IMR-90 (cell line): ENCODE results near the gene PCDHGB7. TPM values are rescaled to one million over a fixed set of nuclear protein-coding genes. Genes with fewer than 3 reads are reported as not detected.
"Not testable (repeated sequence)": the region's sequence is repeated elsewhere in the genome, so short reads cannot be mapped to it uniquely, and the experiment has no call there.

Experiments
- ATAC-seq: fragments of 200-7000 bp; cut with Tn5 transposase; 2 replicates; pipeline ENCODE4 v1.9.1; 2020; ENCODE audit warnings: low read depth, mild to moderate bottlenecking, moderate library complexity
- BruUV-seq: library from RNA; stranded (reverse); fragments of 400-500 nt; replicated peaks from 2 replicates; lab custom pipeline; 2021; lab: Mats Ljungman, UMichigan
- CTCF ChIA-PET: fragments of 300-600 bp; formaldehyde crosslinking; extraction: SDS; loops from one replicate; lab custom pipeline; 2021; ENCODE audit warnings: antibody characterized with exemption; lab: Yijun Ruan, JAX
- POLR2A ChIA-PET: fragments of 300-600 bp; sonication (Branson Sonifier 250); formaldehyde crosslinking; loops from one replicate; lab custom pipeline; 2022; ENCODE audit warnings: antibody characterized with exemption; ENCODE audit not compliant: unreplicated experiment; lab: Charles Lee
- DNase-seq: peaks from one replicate; pipeline ENCODE4 v3.0.0; 2013
- H2AFZ ChIP-seq: replicated peaks from 2 replicates; pipeline ENCODE3; 2013; ENCODE audit warnings: low read length, mild to moderate bottlenecking; ENCODE audit not compliant: poor library complexity
- H2AK5ac ChIP-seq: 2 replicates; pipeline ENCODE4 v1.6.1; 2013; ENCODE audit warnings: low read depth, low read length, inconsistent platforms
- H2AK9ac ChIP-seq: replicated peaks from 2 replicates; pipeline ENCODE3; 2013; ENCODE audit warnings: mild to moderate bottlenecking, low read depth, low read length, moderate library complexity; ENCODE audit not compliant: poor library complexity
- H2BK120ac ChIP-seq: 2 replicates; pipeline ENCODE4 v1.6.1; 2013; ENCODE audit warnings: low read depth, low read length, inconsistent platforms
- H2BK15ac ChIP-seq: 3 replicates; pipeline ENCODE4 v1.6.1; 2013; ENCODE audit warnings: low read depth, low read length, inconsistent platforms
- H2BK20ac ChIP-seq: 2 replicates; pipeline ENCODE4 v1.6.1; 2013; ENCODE audit warnings: low read depth, mild to moderate bottlenecking, inconsistent platforms, low read length, moderate library complexity
- H2BK5ac ChIP-seq: 2 replicates; pipeline ENCODE4 v1.6.1; 2013; ENCODE audit warnings: mild to moderate bottlenecking, low read depth, low read length, inconsistent platforms; ENCODE audit not compliant: poor library complexity, severe bottlenecking
- H3K14ac ChIP-seq: replicated peaks from 2 replicates; pipeline ENCODE4 v1.6.1; 2013; ENCODE audit warnings: low read depth, low read length, inconsistent platforms
- H3K18ac ChIP-seq: 2 replicates; pipeline ENCODE4 v1.6.1; 2013; ENCODE audit warnings: low read depth, low read length, control low read depth
- H3K23ac ChIP-seq: 2 replicates; pipeline ENCODE4 v1.6.1; 2013; ENCODE audit warnings: low read depth, low read length, inconsistent platforms
- H3K27ac ChIP-seq: 2 replicates; pipeline ENCODE4 v1.5.1; 2013; ENCODE audit warnings: mild to moderate bottlenecking, control low read depth, low read length; ENCODE audit not compliant: insufficient read depth
- H3K27me3 ChIP-seq: 2 replicates; pipeline ENCODE4 v1.6.1; 2013; ENCODE audit warnings: low read length; ENCODE audit not compliant: control insufficient read depth, insufficient read depth
- H3K36me3 ChIP-seq: 2 replicates; pipeline ENCODE4 v1.6.1; 2013; ENCODE audit warnings: low read length, mixed read lengths; ENCODE audit not compliant: control insufficient read depth, insufficient read depth
- H3K4ac ChIP-seq: 2 replicates; pipeline ENCODE4 v1.6.1; 2013; ENCODE audit warnings: low read depth, low read length, inconsistent platforms
- H3K4me1 ChIP-seq: 2 replicates; pipeline ENCODE4 v1.6.1; 2013; ENCODE audit warnings: low read length, mixed read lengths; ENCODE audit not compliant: control insufficient read depth, insufficient read depth
- H3K4me2 ChIP-seq: 2 replicates; pipeline ENCODE4 v1.6.1; 2013; ENCODE audit warnings: low read depth, mild to moderate bottlenecking, control low read depth, low read length, moderate library complexity
- H3K4me3 ChIP-seq: 2 replicates; pipeline ENCODE4 v1.5.1; 2013; ENCODE audit warnings: low read depth, mild to moderate bottlenecking, control low read depth, low read length, moderate library complexity; ENCODE audit not compliant: insufficient read depth
- H3K56ac ChIP-seq: 2 replicates; pipeline ENCODE4 v1.6.1; 2013; ENCODE audit warnings: low read length, inconsistent platforms; ENCODE audit not compliant: insufficient read depth; ENCODE audit errors: extremely low read depth
- H3K79me1 ChIP-seq, 2 experiments: 2 replicates each; pipeline ENCODE4 v1.6.1; 2013; ENCODE audit warnings: low read length in 2 of 2, inconsistent platforms in 1 of 2, low read depth in 1 of 2
- H3K9ac ChIP-seq: 2 replicates; pipeline ENCODE4 v1.6.1; 2013; ENCODE audit warnings: low read depth, low read length, control low read depth
- H3K9me1 ChIP-seq: 2 replicates; pipeline ENCODE4 v1.6.1; 2013; ENCODE audit warnings: low read length, inconsistent platforms; ENCODE audit not compliant: insufficient read depth
- H3K9me3 ChIP-seq: 2 replicates; pipeline ENCODE4 v1.6.1; 2013; ENCODE audit warnings: low read length; ENCODE audit not compliant: control insufficient read depth, insufficient read depth
- H4K20me1 ChIP-seq: 2 replicates; pipeline ENCODE4 v1.6.1; 2013; ENCODE audit warnings: low read length, inconsistent platforms; ENCODE audit not compliant: insufficient read depth
- H4K5ac ChIP-seq: 2 replicates; pipeline ENCODE4 v1.6.1; 2013; ENCODE audit warnings: mild to moderate bottlenecking, low read depth, low read length, control low read depth
- H4K8ac ChIP-seq, 2 experiments: 2 replicates each; pipeline ENCODE4 v1.6.1; 2013; ENCODE audit warnings: low read depth in 2 of 2, low read length in 2 of 2, control low read depth in 1 of 2, inconsistent platforms in 1 of 2
- H4K91ac ChIP-seq: 2 replicates; pipeline ENCODE4 v1.6.1; 2013; ENCODE audit warnings: low read depth, low read length, inconsistent platforms; ENCODE audit not compliant: insufficient read depth
- WGBS, 2 experiments: methylation state at CpG; one replicate each; pipeline versions ENCODE4 v1.1.5 to v1.1.7; 2013; ENCODE audit warnings: missing lambda C conversion rate in 2 of 2; ENCODE audit not compliant: insufficient read length in 1 of 2; ENCODE audit errors: extremely low coverage in 2 of 2; 5-methylcytosine and 5-hydroxymethylcytosine counted together
- dilution Hi-C: fragments of 300-500 bp; cut with HindIII; formaldehyde crosslinking; loops from one replicate; pipeline ENCODE4 v1.14.3; 2018; ENCODE audit warnings: low sequenced_read_pairs; ENCODE audit not compliant: unreplicated experiment
- in situ Hi-C: fragments of 300-500 bp; cut with MboI; formaldehyde crosslinking; loops from 3 replicates; pipeline ENCODE4 v1.14.3; 2019; ENCODE audit warnings: low sequenced_read_pairs, inconsistent platforms, mixed read lengths
- intact Hi-C: fragments of 100-400 bp; cut with micrococcal nuclease; formaldehyde crosslinking; loops from 2 replicates; pipeline ENCODE4 v1.10.0; 2022
- polyA plus RNA-seq, 3 experiments: library from polyadenylated mRNA; depleted of rRNA; stranded (reverse); fragments of >200 nt; gene quantifications; 2 replicates each; pipeline ENCODE4 v1.2.3, GENCODE V29; 2012; ENCODE audit warnings: low replicate concordance in 1 of 3
- total RNA-seq: library from RNA; depleted of rRNA; stranded (reverse); fragments of >200 nt; gene quantifications from 2 replicates; pipeline ENCODE4 v1.2.3, GENCODE V29; 2012

Gene PCDHGB7
- total and polyA plus RNA-seq, 2 of the 4 experiments (the other 2 are of a cell fraction), result 6.3 to 8.1 TPM

- WGBS, 2 experiments, result 40% methylated on average over 9 of the region's 48 CpGs; no CpG with 5 or more reads in 1 of the 2 experiments
- H2AK9ac ChIP-seq, result not testable (repeated sequence)
Measured at GRCh38 chr5:141375444-141376155, 41.9 kb upstream of the PCDHGB7 start.

More at GRCh38 chr5:141375444-141376155, 41.9 kb upstream of the PCDHGB7 start:
- H2BK5ac ChIP-seq, H3K27me3 ChIP-seq, in situ Hi-C loops, H3K56ac ChIP-seq, H2AK5ac ChIP-seq, H3K18ac ChIP-seq, H3K4me1 ChIP-seq, H2BK120ac ChIP-seq, H3K79me1 ChIP-seq, H4K8ac ChIP-seq, ATAC-seq, dilution Hi-C loops, H4K20me1 ChIP-seq, CTCF ChIA-PET, H3K27ac ChIP-seq, H2BK20ac ChIP-seq, intact Hi-C loops, H3K9me1 ChIP-seq, H2BK15ac ChIP-seq, H2AFZ ChIP-seq, DNase-seq, H3K4ac ChIP-seq, BruUV-seq, H3K14ac ChIP-seq, H3K23ac ChIP-seq, H4K5ac ChIP-seq, H4K91ac ChIP-seq, H3K4me3 ChIP-seq, POLR2A ChIA-PET, H3K4me2 ChIP-seq, H3K9ac ChIP-seq: not testable (repeated sequence)
- H3K36me3 ChIP-seq, result peaks cover 20% of the 10 kb centered on the region
- H3K9me3 ChIP-seq, result peaks cover 54% of the 10 kb centered on the region
